Trophoblast cell (in vitro differentiated cells and primary cell): ENCODE results near the gene PAX8.
"Not testable (repeated sequence)": the region's sequence is repeated elsewhere in the genome, so short reads cannot be mapped to it uniquely, and the experiment has no call there.

Experiments used
- DNase-seq, 2 donors: peaks; one replicate each; pipeline ENCODE4 v3.0.0-alpha.2; 2016
- H2AFZ ChIP-seq: 2 replicates; pipeline ENCODE4 v1.6.1; 2013; ENCODE audit warnings: low read length, moderate library complexity, mild to moderate bottlenecking; ENCODE audit not compliant: insufficient read depth, poor library complexity
- H2AK5ac ChIP-seq: 2 replicates; pipeline ENCODE4 v1.6.1; 2013; ENCODE audit warnings: mild to moderate bottlenecking, low read length
- H2BK120ac ChIP-seq: 2 replicates; pipeline ENCODE4 v1.6.1; 2013; ENCODE audit warnings: low read length, mild to moderate bottlenecking, moderate library complexity; ENCODE audit not compliant: insufficient read depth, poor library complexity
- H2BK12ac ChIP-seq: 2 replicates; pipeline ENCODE4 v1.6.1; 2013; ENCODE audit warnings: mild to moderate bottlenecking, low read length, moderate library complexity
- H2BK5ac ChIP-seq: 2 replicates; pipeline ENCODE4 v1.6.1; 2013; ENCODE audit warnings: low read length, low read depth, moderate library complexity, mild to moderate bottlenecking; ENCODE audit not compliant: poor library complexity
- H3K14ac ChIP-seq: 2 replicates; pipeline ENCODE4 v1.6.1; 2013; ENCODE audit warnings: mild to moderate bottlenecking, low read length
- H3K18ac ChIP-seq: 2 replicates; pipeline ENCODE4 v1.6.1; 2013; ENCODE audit warnings: mild to moderate bottlenecking, low read length
- H3K23ac ChIP-seq: 2 replicates; pipeline ENCODE4 v1.6.1; 2013; ENCODE audit warnings: low read length
- H3K27ac ChIP-seq: 2 replicates; pipeline ENCODE4 v1.5.1; 2013; ENCODE audit warnings: low read depth, mild to moderate bottlenecking, inconsistent platforms, low read length, moderate library complexity
- H3K27me3 ChIP-seq: 2 replicates; pipeline ENCODE4 v1.6.1; 2013; ENCODE audit warnings: inconsistent platforms, mild to moderate bottlenecking, low read length, moderate library complexity; ENCODE audit not compliant: insufficient read depth
- H3K36me3 ChIP-seq, 2 experiments: 1 replicate in 1 of 2; 2 replicates in 1 of 2; pipeline ENCODE4 v1.6.1; 2013; ENCODE audit warnings: low read length in 2 of 2, mild to moderate bottlenecking in 2 of 2, moderate library complexity in 1 of 2; ENCODE audit not compliant: insufficient read depth in 2 of 2, control insufficient read depth in 1 of 2
- H3K4ac ChIP-seq: 2 replicates; pipeline ENCODE4 v1.6.1; 2013; ENCODE audit warnings: low read depth, mild to moderate bottlenecking, low read length, moderate library complexity
- H3K4me1 ChIP-seq, 2 experiments: 1 replicate in 1 of 2; 2 replicates in 1 of 2; pipeline ENCODE4 v1.6.1; 2013; ENCODE audit warnings: low read length in 2 of 2, mild to moderate bottlenecking in 2 of 2, moderate library complexity in 1 of 2; ENCODE audit not compliant: insufficient read depth in 2 of 2, control insufficient read depth in 1 of 2
- H3K4me2 ChIP-seq: 2 replicates; pipeline ENCODE4 v1.6.1; 2013; ENCODE audit warnings: inconsistent platforms, mild to moderate bottlenecking, low read length, moderate library complexity
- H3K4me3 ChIP-seq: 2 replicates; pipeline ENCODE4 v1.5.1; 2013; ENCODE audit warnings: mild to moderate bottlenecking, low read depth, low read length, inconsistent platforms
- H3K79me1 ChIP-seq: one replicate; pipeline ENCODE4 v1.6.1; 2013; ENCODE audit warnings: low read length
- H3K79me2 ChIP-seq: 2 replicates; pipeline ENCODE4 v1.6.1; 2013; ENCODE audit warnings: low read length, mild to moderate bottlenecking; ENCODE audit not compliant: control insufficient read depth, insufficient read depth, poor library complexity
- H3K9ac ChIP-seq: 2 replicates; pipeline ENCODE4 v1.6.1; 2013; ENCODE audit warnings: mild to moderate bottlenecking, low read length
- H3K9me3 ChIP-seq: 2 replicates; pipeline ENCODE4 v1.6.1; 2013; ENCODE audit warnings: low read depth, mild to moderate bottlenecking, control low read depth, inconsistent platforms, low read length; ENCODE audit not compliant: insufficient read depth
- H4K12ac ChIP-seq: 2 replicates; pipeline ENCODE4 v1.6.1; 2013; ENCODE audit warnings: low read depth, mild to moderate bottlenecking, low read length, moderate library complexity
- H4K8ac ChIP-seq: 2 replicates; pipeline ENCODE4 v1.6.1; 2013; ENCODE audit warnings: low read depth, mild to moderate bottlenecking, low read length, moderate library complexity
- H4K91ac ChIP-seq: one replicate; pipeline ENCODE4 v1.6.1; 2013; ENCODE audit warnings: low read depth, mild to moderate bottlenecking, low read length, moderate library complexity
- WGBS: extraction: QIAGEN DNeasy Blood & Tissue Kit; methylation state at CpG from one replicate; pipeline ENCODE4 v1.1.7; 2013; ENCODE audit warnings: missing lambda C conversion rate; ENCODE audit not compliant: insufficient read length, insufficient coverage; ENCODE audit errors: extremely low coverage; 5-methylcytosine and 5-hydroxymethylcytosine counted together

PAX8 gene

GRCh38 chr2:113304702-113305101, 26.0 kb upstream of the PAX8 start:
- H3K9ac ChIP-seq = no peak overlapping the region
- no peaks in the 10 kb centered on the region for H3K9me3 ChIP-seq

GRCh38 chr2:113302216-113302980, 23.7 kb upstream of the PAX8 start:
- H3K9me3 ChIP-seq, H3K36me3 ChIP-seq, H2BK5ac ChIP-seq, H3K79me1 ChIP-seq, H4K91ac ChIP-seq, H3K14ac ChIP-seq, H2AK5ac ChIP-seq, H3K4ac ChIP-seq, DNase-seq, H4K12ac ChIP-seq, H3K4me2 ChIP-seq, H2BK120ac ChIP-seq, H3K23ac ChIP-seq, H3K4me1 ChIP-seq, H4K8ac ChIP-seq, H2AFZ ChIP-seq, H3K9ac ChIP-seq, H3K18ac ChIP-seq, H2BK12ac ChIP-seq, H3K4me3 ChIP-seq, H3K79me2 ChIP-seq, H3K27me3 ChIP-seq, H3K27ac ChIP-seq: not testable (repeated sequence)
- WGBS = no CpG with 5 or more reads among the region's 9 CpGs

More at GRCh38 chr2:113304702-113305101, 26.0 kb upstream of the PAX8 start:
- Histone ChIP-seq H2AK5ac (no peak overlapping the region), H3K23ac (no peak overlapping the region), H3K79me1 (no peaks in the 10 kb centered on the region), H3K36me3 (no peaks in the 10 kb centered on the region), H3K79me2 (no peaks in the 10 kb centered on the region), H2BK12ac (no peak overlapping the region), H4K91ac (no peak overlapping the region), H3K4me2 (no peak overlapping the region), H2AFZ (no peak overlapping the region), H2BK5ac (no peak overlapping the region), H2BK120ac (no peak overlapping the region), H3K4me3 (no peak overlapping the region), H3K27ac (no peak overlapping the region), H3K14ac (no peak overlapping the region), H4K12ac (no peak overlapping the region), H3K18ac (no peak overlapping the region), H3K4me1 (no peaks in the 10 kb centered on the region), H4K8ac (no peak overlapping the region), H3K27me3 (no peaks in the 10 kb centered on the region), H3K4ac (no peak overlapping the region)
- DNase-seq = no peak
- no CpG with 5 or more reads among the region's 6 CpGs for WGBS

- no peaks in the 10 kb centered on the region for H3K79me2 ChIP-seq
- no peak overlapping the region for H3K18ac ChIP-seq
- no CpG with 5 or more reads among the region's 4 CpGs for WGBS
- no peak overlapping the region for H4K91ac ChIP-seq
- H3K4me2 ChIP-seq = no peak overlapping the region
- no peaks in the 10 kb centered on the region for H3K4me1 ChIP-seq
- no peak overlapping the region for H3K4me3 ChIP-seq
- no peak overlapping the region for H3K9ac ChIP-seq
- H3K23ac ChIP-seq = no peak overlapping the region
- H2AFZ ChIP-seq = no peak overlapping the region
- H4K8ac ChIP-seq = no peak overlapping the region
- no peak overlapping the region for H3K27ac ChIP-seq
- H3K79me1 ChIP-seq = no peaks in the 10 kb centered on the region
- no peak overlapping the region for H2BK120ac ChIP-seq
- no peak overlapping the region for H2AK5ac ChIP-seq
- H4K12ac ChIP-seq = no peak overlapping the region
- no peak overlapping the region for H3K14ac ChIP-seq
- DNase-seq = no peak
- H3K4ac ChIP-seq = no peak overlapping the region
- no peaks in the 10 kb centered on the region for H3K27me3 ChIP-seq
- no peak overlapping the region for H2BK12ac ChIP-seq
- no peak overlapping the region for H2BK5ac ChIP-seq
- no peaks in the 10 kb centered on the region for H3K9me3 ChIP-seq
- no peaks in the 10 kb centered on the region for H3K36me3 ChIP-seq
Measured at GRCh38 chr2:113300281-113300680, 21.6 kb upstream of the PAX8 start.

- Histone ChIP-seq H3K27ac (no peak overlapping the region), H3K27me3 (peaks cover 2% of the 10 kb centered on the region), H4K12ac (no peak overlapping the region), H3K4me3 (no peak overlapping the region), H3K36me3 (no peaks in the 10 kb centered on the region), H3K79me1 (no peaks in the 10 kb centered on the region), H4K8ac (no peak overlapping the region), H3K9ac (no peak overlapping the region), H3K14ac (no peak overlapping the region), H3K4ac (no peak overlapping the region), H2BK5ac (no peak overlapping the region), H3K4me1 (no peaks in the 10 kb centered on the region), H3K23ac (no peak overlapping the region), H4K91ac (no peak overlapping the region), H2AK5ac (no peak overlapping the region), H3K18ac (no peak overlapping the region), H3K79me2 (no peaks in the 10 kb centered on the region), H2BK12ac (no peak overlapping the region), H2AFZ (no peak overlapping the region), H3K9me3 (no peaks in the 10 kb centered on the region), H3K4me2 (no peak overlapping the region), H2BK120ac (no peak overlapping the region)
- DNase-seq = no peak
- WGBS = no CpG with 5 or more reads among the region's 2 CpGs
Measured at GRCh38 chr2:113298176-113298575, 19.5 kb upstream of the PAX8 start.
